NCI-H748 treated with DMSO at 0.1 percent for 48 hours (cell line): ENCODE data around the gene ADORA3.

Experiments
- DNase-seq: peaks from one replicate; lab custom pipeline; 2025; lab: John Stamatoyannopoulos, UW

Gene ADORA3

DNA sequence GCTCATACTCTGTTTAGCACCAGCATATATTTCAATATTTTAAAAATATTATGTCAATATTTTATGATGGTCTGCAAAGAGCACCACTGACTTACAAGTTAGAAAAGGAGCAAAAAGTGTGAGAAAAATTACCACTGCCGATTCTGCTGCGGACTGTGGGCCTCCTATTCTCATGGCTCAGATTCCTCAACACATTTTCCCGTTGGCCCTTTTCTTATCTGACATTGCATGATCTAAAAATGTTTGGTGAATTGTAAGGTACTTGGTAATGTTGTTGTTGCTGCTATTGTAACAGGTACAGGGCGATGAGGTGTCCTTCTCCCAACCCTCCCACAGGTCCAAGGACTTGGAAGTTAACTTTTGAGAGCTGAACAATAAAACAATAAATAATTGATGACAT, 28.9 kb downstream of the ADORA3 start:
- DNase-seq = no peak

DNA sequence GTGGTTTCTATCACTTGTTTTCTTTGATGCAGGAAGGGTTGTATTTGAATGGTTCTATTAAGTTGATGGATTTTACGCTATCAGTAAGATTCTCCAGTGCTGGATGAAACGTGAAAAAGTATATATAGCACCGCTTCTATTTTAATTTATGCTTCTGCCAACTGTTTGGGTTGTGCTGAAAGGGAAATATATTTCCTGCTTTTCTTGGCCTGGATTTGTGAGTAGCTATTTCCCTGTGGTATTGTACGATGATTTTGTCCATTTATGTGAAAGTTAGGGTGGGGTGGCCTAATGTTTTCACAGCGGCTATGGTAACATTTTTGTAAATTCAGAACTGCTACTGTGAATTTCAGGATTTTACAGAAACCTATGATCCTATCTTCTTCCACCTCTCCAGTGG, 29.3 kb downstream of the ADORA3 start:
- no peak for DNase-seq

DNA sequence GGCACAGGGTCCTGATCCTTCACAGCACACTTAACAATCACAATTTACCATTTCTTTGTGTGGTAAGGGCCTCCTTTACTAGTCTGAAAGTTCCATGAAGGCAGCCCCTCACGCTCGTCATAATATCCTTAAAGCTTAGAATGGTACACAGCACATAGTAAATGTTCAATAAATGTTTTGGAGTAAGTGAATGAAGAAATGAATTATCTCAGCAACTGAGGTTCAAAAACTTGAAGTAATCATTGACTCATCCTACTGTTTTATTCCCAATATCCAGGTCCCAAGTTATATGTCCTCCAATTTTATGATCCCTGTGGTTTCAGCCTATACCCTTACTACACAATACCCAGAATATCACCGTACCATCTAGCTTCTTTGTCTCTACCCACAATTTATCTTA, 31.9 kb downstream of the ADORA3 start:
- no peak for DNase-seq

DNA sequence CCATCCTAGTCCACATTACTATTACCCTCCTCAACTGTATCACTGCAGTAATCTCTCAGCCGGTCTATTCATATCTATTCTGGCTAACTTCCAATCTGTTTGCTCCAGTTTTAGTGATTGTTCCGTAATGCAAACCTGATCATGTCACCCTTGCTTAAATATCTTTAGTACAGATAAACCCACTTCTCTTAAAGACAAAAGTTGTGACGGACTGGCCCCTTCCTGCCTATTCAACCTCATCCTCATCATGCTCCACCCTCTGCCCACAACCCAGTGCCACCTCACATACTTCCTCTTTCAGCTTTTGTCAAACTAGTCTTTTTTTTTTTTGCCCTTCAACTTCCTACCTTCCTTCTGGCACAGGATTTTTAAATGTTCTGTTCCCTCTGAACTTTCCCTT, 32.4 kb downstream of the ADORA3 start:
- DNase-seq = no peak

DNA sequence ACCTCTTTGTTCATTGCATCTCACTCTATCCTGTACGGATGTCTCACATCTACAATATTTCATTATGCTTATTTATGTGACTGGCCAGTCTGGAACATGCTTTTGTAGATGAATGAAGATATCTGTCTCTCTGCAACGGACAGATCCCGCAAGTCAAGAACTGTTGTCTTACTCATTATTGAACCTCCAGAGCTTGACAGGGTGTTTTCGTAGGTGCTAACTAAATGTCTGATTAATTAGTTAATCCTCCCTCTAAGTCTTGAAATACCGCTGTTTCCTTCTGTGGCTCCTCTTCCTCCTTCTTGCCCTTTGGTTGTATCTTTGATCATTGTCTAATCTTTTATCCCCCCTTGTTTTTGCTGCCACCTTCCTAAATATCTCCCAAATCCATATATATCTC, 32.8 kb downstream of the ADORA3 start:
- DNase-seq = no peak

DNA sequence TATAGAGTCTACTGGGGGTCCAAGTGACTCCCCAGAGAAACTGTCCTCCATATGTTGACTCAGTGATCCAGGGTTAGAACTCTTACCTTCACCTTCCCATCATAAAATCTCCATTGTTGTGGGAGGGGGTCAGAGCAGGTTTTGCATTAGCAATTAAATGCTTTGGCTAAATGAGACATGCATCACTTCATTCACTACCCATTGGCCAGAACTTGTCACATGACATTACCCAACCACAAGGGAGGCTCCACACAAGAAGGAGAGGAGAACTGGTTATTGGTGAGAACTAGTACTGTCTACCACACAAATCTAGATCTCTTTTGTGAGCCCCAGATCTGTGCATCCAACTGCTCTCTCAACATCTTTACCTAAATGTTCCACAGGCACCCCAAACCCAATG, 33.9 kb downstream of the ADORA3 start:
- no peak for DNase-seq

DNA sequence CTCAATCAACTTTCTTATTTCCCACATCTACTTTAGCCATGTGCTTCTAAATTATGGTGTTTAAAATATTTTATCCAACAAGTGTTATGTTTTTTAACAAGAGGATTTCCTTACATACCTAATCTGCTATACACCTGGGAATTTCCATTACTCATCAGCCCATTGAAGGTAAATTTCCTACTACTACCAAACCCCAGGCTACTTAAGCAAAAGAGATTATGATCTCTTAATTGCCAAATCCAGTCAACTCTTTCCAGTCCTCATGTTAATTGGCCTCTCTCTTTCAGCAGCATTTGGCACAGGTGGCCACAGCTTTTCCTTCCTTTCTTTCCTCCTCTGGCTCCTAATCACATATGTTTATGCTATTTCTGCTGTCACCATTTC, 34.7 kb downstream of the ADORA3 start:
- DNase-seq = no peak

DNA sequence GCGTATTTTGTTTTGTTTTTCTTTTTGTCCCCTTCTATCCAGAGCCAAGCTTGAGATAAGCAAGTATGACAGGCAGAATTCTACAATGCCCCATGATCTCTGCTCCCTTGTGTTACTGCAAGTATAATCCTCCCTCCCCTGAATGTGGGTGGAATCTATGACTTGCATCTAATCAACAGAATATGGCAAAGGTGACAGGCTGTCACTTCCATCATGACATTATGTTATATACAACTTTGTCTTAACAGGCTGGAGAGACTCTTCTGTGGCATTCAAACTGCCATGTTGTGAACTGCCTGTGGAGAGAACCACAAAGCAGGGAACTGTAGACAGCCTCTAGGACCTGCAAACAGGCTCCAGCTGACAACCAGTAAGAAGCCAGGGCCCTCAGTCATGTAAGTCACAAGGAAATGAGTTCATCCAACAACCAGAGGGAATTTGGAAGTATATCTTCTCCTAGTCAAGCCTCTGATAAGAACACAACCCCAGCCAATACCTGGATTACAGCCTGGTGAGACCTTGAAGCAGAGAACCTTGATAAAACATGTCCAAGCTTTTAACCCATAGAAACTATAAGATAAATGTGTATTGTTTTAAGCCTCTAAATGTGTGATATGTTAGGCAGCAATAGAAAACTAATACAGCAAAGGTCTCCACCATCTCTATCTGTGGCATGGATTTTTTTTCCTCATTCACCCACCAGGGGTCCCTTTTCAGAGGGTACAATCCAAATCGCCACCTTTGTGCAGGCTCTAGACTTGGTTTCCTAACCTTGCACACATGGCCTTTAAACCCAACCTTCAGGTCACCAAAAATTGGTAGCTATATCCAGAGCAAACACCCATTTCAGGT, 35.3 kb downstream of the ADORA3 start:
- DNase-seq = no peak

DNA sequence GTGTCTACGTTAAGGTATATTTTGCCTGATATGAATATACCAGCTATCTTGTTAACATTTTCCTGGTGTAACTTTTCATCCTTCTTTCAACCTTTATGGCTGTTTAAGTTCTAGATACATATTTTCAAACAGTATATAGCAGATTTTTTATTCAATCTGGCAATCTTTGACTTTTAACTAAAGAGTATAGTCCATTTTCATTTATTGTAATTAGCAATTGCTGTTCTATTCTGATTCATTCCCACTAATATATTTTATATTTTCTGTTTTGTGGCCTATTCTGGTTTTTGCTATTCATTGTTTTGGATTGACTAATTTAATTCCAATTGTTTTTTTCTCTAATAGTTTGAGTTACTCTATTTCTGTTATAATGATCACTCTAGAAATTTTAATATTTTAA, 37.0 kb downstream of the ADORA3 start:
- DNase-seq = no peak

DNA sequence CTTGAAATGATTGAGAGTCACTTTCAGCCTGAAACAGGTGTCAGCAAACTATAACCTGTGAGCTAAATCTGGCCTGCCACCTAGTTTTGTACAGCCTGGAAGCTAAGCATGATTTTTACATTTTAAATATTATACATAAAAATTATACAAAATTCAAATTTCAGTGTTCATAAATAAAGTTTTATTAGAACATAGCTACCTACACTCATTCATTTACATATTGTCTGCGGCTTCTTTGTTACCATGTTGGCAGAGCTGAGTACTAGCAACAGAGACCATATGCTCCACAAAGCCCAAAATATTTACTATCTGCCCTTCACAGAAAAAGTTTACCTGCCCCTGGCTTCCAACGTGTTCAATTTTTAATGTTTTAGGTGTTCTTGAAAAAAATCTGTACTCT, 37.7 kb downstream of the ADORA3 start:
- no peak for DNase-seq

DNA sequence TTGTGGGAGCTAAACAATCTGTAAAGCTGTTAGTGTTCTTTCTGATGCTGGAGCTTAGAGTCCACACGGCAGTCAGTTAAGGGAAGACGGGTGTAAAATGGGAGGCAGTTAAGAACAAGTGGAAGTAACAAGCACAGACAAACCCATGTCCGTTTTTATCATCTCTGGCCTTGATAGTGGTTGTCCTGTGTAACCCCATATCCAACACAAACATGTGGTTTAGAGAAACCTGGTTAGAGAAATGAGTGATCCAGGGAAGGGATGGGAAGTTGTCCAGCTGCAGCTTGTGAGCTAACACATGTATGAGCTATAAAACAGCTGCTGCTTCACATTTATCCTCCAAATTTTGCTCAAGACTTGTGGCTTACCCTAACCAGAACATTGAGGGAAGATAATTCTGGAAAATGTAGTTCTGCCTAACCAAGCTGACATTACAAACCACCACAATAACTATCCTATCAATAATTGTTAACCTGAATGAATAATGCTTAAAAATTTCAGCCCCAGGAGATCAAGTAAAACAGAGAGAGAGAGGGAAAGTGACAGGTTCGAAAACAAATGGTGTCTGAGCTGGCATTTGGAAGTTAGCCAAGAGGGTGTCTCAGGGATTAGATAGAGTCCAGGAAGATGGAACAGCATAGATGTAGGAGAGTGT, 40.3 kb downstream of the ADORA3 start:
- DNase-seq = no peak

DNA sequence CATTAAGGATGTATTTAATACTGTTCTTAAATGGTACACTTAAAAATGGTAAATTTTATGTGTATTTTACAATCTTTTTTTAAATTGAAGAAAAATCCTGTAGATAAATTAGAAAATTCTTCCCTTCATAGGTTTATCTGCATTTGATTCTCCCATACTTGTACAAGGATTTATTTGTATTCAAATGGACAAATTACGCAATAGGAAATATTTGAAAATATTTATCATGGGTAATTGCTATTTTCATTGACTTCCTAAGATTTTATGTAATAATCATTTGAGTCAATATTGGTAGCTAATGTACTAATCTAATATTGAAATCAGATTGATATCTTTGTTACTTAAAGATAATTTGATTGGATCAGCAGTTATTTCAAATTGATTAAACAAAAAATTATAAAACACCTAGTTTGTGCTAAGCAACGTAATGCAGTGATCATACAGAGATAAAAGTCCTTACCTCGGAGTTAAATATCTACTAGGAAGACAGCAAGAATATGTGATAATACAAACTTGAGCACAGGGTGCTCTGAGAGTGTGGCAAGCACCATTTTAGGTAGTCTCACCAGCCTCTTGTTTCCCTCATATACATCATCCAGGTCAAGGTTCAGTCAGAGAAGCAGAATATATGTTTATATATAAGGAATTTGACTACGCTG, 40.9 kb downstream of the ADORA3 start:
- no peak for DNase-seq

DNA sequence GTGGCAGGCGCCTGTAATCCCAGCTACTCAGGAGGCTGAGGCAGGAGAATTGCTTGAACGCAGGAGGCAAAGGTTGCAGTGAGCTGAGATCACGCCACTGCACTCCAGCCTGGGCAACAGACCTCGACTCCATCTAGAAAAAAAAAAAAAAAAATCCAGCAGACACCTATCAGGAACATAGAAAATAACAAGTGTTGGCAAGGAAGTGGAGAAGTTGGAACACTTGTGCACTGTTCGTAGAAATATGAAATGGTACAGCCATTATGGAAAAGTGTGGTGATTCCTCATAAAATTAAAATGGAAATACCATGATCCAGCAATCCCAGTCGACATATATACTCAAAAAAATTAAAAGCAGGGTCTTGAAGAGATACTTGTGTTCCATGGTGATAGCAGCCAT, 41.7 kb downstream of the ADORA3 start:
- DNase-seq = no peak

DNA sequence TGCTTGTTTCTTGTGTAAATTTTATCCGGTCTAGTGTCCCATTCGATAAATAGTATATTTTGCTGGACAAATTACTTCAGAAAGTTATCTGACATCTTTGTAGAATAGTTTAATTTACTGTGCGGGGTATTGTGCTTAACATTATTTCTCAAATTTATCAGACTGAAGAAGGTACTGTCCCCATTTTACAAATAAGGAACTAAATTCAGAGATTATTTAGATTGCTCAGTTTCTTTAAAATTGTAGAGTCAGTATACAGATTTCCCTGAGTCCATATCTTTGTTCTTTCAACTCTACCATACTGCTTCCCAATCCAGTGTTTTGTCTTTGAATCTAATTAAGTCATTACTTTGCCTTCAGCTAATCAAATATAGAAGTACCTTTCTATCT, 47.8 kb downstream of the ADORA3 start:
- DNase-seq = no peak

DNA sequence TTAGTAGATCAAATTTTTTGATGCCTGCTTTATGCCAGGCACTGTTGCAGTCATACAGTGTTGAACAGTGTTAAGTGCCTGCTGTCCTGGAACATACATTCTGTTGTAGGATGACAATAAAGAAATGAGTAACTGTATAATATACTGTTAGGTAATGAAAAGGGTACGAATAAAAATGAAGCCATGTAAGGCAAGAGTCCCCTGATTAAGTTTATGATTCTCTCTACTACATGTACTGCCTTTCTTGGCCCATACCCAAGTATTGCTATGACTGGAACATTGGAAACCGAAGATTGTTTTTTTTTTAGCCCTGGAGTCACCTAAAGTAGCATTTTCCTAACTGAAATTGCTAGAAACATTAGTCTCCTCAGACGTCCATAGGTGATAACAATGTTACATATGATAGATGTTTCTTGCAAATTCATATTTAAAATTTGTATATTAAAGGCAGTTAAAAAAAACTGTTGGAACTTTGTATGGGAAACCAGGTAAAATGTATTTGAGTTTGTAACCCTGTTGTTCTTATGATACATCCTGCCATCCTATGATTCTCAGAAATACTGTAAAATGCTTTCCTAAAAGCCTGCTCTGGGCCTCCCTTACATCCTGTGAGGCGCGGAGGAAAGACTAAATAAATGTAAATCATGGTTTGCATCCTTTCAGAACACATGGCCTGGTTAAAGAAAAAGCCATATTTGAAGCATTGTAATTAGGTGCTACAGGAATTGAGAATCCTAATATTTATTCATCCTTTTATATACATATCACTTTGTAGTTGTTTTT, 48.4 kb downstream of the ADORA3 start:
- DNase-seq = no peak

DNA sequence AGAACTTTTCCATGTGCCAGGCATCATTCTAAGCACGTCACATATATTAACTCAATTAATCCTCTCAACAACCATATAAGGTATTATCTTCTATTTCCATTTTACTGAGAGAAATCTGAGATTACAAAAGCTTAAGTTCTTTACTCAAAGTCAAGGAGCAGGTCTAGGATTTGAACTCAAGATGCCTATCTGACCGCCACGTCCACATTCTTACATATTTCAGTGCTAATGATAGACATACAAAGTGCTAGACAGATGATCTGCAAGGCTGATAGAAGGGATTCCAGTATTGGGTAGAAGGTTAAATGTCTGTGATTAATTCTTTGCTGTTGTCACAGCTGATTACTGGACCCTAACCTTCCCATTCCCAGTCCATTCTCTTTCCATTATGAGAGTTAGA, 49.7 kb downstream of the ADORA3 start:
- no peak for DNase-seq

DNA sequence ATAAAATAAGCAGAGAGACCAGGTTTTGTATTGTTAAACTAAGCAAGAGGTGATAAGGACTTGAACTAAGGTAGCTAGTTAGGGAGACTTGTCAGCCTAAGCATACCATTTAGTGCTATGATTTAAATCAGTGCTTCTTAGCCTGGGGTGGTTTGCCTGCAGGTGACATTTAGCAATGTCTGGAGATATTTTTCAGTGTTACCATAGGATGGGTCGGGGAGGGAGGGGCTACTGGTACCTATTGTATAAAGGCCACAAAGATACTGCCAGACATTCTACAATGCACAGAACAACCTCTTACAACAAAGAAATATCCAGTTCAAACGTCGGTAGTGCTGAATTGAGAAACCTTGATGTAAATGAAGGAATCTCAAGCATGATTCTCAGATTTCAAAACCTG, 50.9 kb downstream of the ADORA3 start:
- DNase-seq = no peak

DNA sequence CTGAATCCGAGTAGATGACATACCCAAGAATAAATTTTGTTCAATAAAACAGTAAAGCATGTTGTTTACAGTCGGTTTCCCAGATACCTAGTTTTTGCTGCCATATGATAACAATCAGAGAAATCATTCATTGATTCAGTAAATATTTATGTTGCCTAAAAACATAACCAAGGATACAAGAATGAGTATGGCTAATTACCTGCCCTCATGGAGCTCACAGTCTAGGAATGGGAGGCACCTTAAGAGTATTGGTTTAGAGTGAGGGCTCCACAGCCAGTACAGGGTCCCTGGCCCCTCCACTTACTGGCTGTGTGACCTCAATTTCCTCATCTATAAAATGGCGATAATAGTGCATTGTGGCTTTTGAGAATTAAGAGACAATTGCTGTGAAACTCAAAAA, 53.2 kb downstream of the ADORA3 start:
- DNase-seq = no peak

DNA sequence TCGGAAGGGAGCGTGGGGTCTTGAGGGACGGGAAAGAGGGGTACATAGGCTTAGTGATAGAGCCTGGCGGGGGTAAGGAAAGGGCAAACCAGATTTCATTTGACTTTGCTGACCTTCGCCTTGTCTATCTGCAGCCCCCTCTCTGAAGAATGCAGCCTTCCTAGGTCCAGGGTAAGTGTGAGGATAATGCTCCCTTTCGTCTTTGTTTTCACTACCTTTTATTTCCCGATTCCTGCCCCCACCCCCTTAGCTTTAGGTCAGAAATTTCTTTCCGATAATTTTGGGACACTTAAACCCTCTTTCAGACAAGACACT, 53.8 kb downstream of the ADORA3 start:
- no peak for DNase-seq
